Right kidney (tissue), 1 donor: ENCODE measurements around the gene GBX2.

ENCODE experiments used
- DNase-seq: peaks from one replicate; pipeline ENCODE4 v3.0.0-alpha.2; 2016

The GBX2 gene

GRCh38 chr2:236180831-236181453 is 12.8 kb upstream of the GBX2 start:
- DNase-seq, result peak; percentile 41

- no peak for DNase-seq
These were observed 12.1 kb upstream of the GBX2 start for GRCh38 chr2:236180076-236180816.

- peak; percentile 56 for DNase-seq
These were observed 11.3 kb upstream of the GBX2 start for GRCh38 chr2:236179236-236180075.

- DNase-seq, result no peak
These were observed 10.7 kb upstream of the GBX2 start for GRCh38 chr2:236178890-236179235.

- peak; percentile 83 for DNase-seq
These were observed 10.0 kb upstream of the GBX2 start for GRCh38 chr2:236177967-236178889.

GRCh38 chr2:236177604-236177966 is 9.4 kb upstream of the GBX2 start:
- no peak for DNase-seq

- DNase-seq, result no peak
These were observed 8.8 kb upstream of the GBX2 start for GRCh38 chr2:236176951-236177350.

- no peak for DNase-seq
These were observed 8.2 kb upstream of the GBX2 start for GRCh38 chr2:236176417-236176816.

GRCh38 chr2:236175548-236176150 is 7.5 kb upstream of the GBX2 start:
- no peak for DNase-seq

- DNase-seq, result no peak
These were observed 5.8 kb upstream of the GBX2 start for GRCh38 chr2:236173729-236174607.

GRCh38 chr2:236173036-236173728 is 5.0 kb upstream of the GBX2 start:
- DNase-seq, result peak; percentile 29

GRCh38 chr2:236172255-236173035 is 4.3 kb upstream of the GBX2 start:
- peak; percentile 64 for DNase-seq

GRCh38 chr2:236171680-236172254 is 3.6 kb upstream of the GBX2 start:
- DNase-seq, result no peak

- peak; percentile 59 for DNase-seq
These were observed 3.0 kb upstream of the GBX2 start for GRCh38 chr2:236171181-236171679.

GRCh38 chr2:236170590-236171165 is 2.5 kb upstream of the GBX2 start:
- peak; percentile 16 for DNase-seq

- DNase-seq, result peak; percentile 71
These were observed 1.8 kb upstream of the GBX2 start for GRCh38 chr2:236169741-236170589.

GRCh38 chr2:236169151-236169721 is 1.1 kb upstream of the GBX2 start:
- DNase-seq, result no peak
